Measurements from ENCODE around the gene CLDN4.

DNA sequence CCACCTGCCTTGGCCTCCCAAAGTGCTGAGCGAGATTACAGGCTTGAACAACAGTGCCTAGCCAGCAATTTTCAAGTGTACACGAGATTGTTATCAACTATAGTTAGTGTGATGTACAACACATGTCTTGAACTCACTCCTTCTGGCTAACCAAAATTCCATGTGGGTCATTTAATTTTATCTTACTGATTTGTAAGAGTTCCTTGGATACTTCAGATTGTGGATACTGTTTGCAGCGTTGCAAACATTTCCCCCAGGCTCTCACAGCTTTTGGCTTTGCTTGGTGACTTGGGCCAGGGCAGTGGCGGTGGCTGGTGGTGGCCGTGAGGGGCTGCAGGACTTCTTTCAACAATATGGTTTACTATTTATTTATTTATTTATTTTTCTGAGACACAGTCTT, 21.7 kb downstream of the CLDN4 start:
- TF ChIP-seq, protein P1, sequence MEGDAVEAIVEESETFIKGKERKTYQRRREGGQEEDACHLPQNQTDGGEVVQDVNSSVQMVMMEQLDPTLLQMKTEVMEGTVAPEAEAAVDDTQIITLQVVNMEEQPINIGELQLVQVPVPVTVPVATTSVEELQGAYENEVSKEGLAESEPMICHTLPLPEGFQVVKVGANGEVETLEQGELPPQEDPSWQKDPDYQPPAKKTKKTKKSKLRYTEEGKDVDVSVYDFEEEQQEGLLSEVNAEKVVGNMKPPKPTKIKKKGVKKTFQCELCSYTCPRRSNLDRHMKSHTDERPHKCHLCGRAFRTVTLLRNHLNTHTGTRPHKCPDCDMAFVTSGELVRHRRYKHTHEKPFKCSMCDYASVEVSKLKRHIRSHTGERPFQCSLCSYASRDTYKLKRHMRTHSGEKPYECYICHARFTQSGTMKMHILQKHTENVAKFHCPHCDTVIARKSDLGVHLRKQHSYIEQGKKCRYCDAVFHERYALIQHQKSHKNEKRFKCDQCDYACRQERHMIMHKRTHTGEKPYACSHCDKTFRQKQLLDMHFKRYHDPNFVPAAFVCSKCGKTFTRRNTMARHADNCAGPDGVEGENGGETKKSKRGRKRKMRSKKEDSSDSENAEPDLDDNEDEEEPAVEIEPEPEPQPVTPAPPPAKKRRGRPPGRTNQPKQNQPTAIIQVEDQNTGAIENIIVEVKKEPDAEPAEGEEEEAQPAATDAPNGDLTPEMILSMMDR (IDR thresholded peaks at IDR 0.05): no peak
- no peak for TF ChIP-seq POLR2A (IDR thresholded peaks at IDR 0.05)
